HCT116 (cell line): ENCODE data around the gene OLA1. TPM values are rescaled to one million over a fixed set of nuclear protein-coding genes. Genes with fewer than 3 reads are reported as not detected.

ENCODE experiments used
- ATAC-seq: fragments of 200-7000 bp; cut with Tn5 transposase; 2 replicates; pipeline ENCODE4 v1.9.1; 2020; ENCODE audit warnings: mild to moderate bottlenecking, moderate library complexity
- BruUV-seq: library from RNA; stranded (reverse); fragments of 400-500 nt; replicated peaks from 2 replicates; lab custom pipeline; 2021; lab: Mats Ljungman, UMichigan
- CTCF ChIA-PET: fragments of 300-600 bp; sonication (Branson Sonifier 250); formaldehyde crosslinking; loops from one replicate; lab custom pipeline; 2021; ENCODE audit warnings: antibody characterized with exemption; lab: Charles Lee
- POLR2A ChIA-PET: fragments of 300-600, 350-600 bp; sonication (Branson Sonifier 250); formaldehyde crosslinking; loops from one replicate; lab custom pipeline; 2021; ENCODE audit warnings: antibody characterized with exemption; lab: Charles Lee
- RAD21 ChIA-PET, 2 experiments: fragments of 300-600 bp; sonication (Branson Sonifier 250); formaldehyde crosslinking; loops; one replicate each; lab custom pipeline; 2023; ENCODE audit warnings: low total read pairs in 2 of 2; ENCODE audit not compliant: uncharacterized antibody in 2 of 2, unreplicated experiment in 2 of 2, low non-redundant PET in 1 of 2; lab: Charles Lee
- DNase-seq: peaks from one replicate; pipeline ENCODE4 v3.0.0-alpha.2; 2010; ENCODE audit warnings: low read depth, low spot score
- H2AFZ ChIP-seq: fragments of 200-600 bp; shearing (Covaris generic), sonication (generic); 2 replicates; pipeline ENCODE4 v1.6.1; 2017; ENCODE audit warnings: low read depth, mixed run types, mixed read lengths, antibody characterized with exemption, low read length; ENCODE audit not compliant: poor library complexity, severe bottlenecking
- H3K27ac ChIP-seq: 2 replicates; pipeline ENCODE4 v1.5.1; 2012; ENCODE audit warnings: low read depth, low read length
- H3K27me3 ChIP-seq: fragments of 200-600 bp; sonication (generic); 2 replicates; pipeline ENCODE4 v1.6.1; 2016; ENCODE audit warnings: mixed run types, low read length, mixed read lengths; ENCODE audit not compliant: insufficient read depth
- H3K36me3 ChIP-seq, 2 experiments: fragments of 200-500 bp in 1 of 2; fragments of 200-600 bp in 1 of 2; sonication (Bioruptor generic) in 1 of 2; sonication (generic) in 1 of 2; 2 replicates each; pipeline versions ENCODE4 v1.5.1 to v1.6.1; 2014 to 2016; ENCODE audit warnings: low read length in 2 of 2, inconsistent platforms in 1 of 2, mixed read lengths in 1 of 2, mixed run types in 1 of 2; ENCODE audit not compliant: insufficient read depth in 2 of 2, control insufficient read depth in 1 of 2
- H3K4me1 ChIP-seq, 2 experiments: fragments of 200-600 bp in 1 of 2; sonication (generic) in 1 of 2; 2 replicates each; pipeline versions ENCODE4 v1.5.1 to v1.6.1; 2012 to 2017; ENCODE audit warnings: low read length in 2 of 2, inconsistent platforms in 1 of 2, mild to moderate bottlenecking in 1 of 2, mixed read lengths in 1 of 2, mixed run types in 1 of 2, moderate library complexity in 1 of 2; ENCODE audit not compliant: insufficient read depth in 2 of 2, control insufficient read depth in 1 of 2
- H3K4me2 ChIP-seq: fragments of 200-600 bp; sonication (generic); 2 replicates; pipeline ENCODE4 v1.6.1; 2017; ENCODE audit warnings: mixed run types, low read length, mixed read lengths
- H3K4me3 ChIP-seq, 2 experiments: fragments of 200-600 bp in 1 of 2; sonication (generic) in 1 of 2; replicated peaks in 1 of 2; 2 replicates each; pipeline ENCODE4 v1.5.1; 2011 to 2016; ENCODE audit warnings: low read length in 2 of 2, control low read depth in 1 of 2, low read depth in 1 of 2, mild to moderate bottlenecking in 1 of 2, mixed read lengths in 1 of 2, mixed run types in 1 of 2
- H3K79me2 ChIP-seq: fragments of 200-600 bp; sonication (generic); 2 replicates; pipeline ENCODE4 v1.6.1; 2017; ENCODE audit warnings: mild to moderate bottlenecking, mixed run types, low read length, moderate library complexity, mixed read lengths; ENCODE audit not compliant: insufficient read depth
- H3K9ac ChIP-seq: fragments of 200-600 bp; sonication (generic); 2 replicates; pipeline ENCODE4 v1.6.1; 2016; ENCODE audit warnings: low read length, mixed read lengths
- H3K9me2 ChIP-seq: fragments of 200-600 bp; sonication (generic), shearing (Covaris generic); 2 replicates; pipeline ENCODE4 v1.6.1; 2017; ENCODE audit warnings: mixed run types, mild to moderate bottlenecking, moderate library complexity; ENCODE audit not compliant: insufficient read depth
- H3K9me3 ChIP-seq, 2 experiments: fragments of 200-500 bp in 1 of 2; fragments of 200-600 bp in 1 of 2; sonication (Bioruptor generic) in 1 of 2; sonication (generic) in 1 of 2; 2 replicates each; pipeline ENCODE4 v1.6.1; 2014 to 2017; ENCODE audit warnings: low read length in 2 of 2, mixed read lengths in 2 of 2, inconsistent platforms in 1 of 2, low read depth in 1 of 2, mild to moderate bottlenecking in 1 of 2, mixed run types in 1 of 2, moderate library complexity in 1 of 2; ENCODE audit not compliant: control insufficient read depth in 1 of 2, insufficient read depth in 1 of 2
- H4K20me1 ChIP-seq: fragments of 200-600 bp; sonication (generic), shearing (Covaris generic); 2 replicates; pipeline ENCODE4 v1.6.1; 2017; ENCODE audit warnings: mixed run types, mild to moderate bottlenecking, moderate library complexity; ENCODE audit not compliant: insufficient read depth
- CBX3 ChIP-seq: IDR thresholded peaks from 2 replicates; pipeline ENCODE4 v1.6.1; 2012; ENCODE audit warnings: low read depth
- CEBPB ChIP-seq: IDR thresholded peaks from 2 replicates; pipeline ENCODE4 v1.6.1; 2012; ENCODE audit warnings: low read depth
- CTCF ChIP-seq, 3 experiments: fragments of 200-600 bp in 1 of 3; sonication (generic) in 1 of 3; IDR thresholded peaks in 2 of 3; conservative IDR thresholded peaks in 1 of 3; 2 replicates each; pipeline ENCODE4 v1.5.1; 2012 to 2017; ENCODE audit warnings: low read depth in 2 of 3, low read length in 2 of 3, antibody characterized with exemption in 1 of 3, borderline replicate concordance in 1 of 3, control low read depth in 1 of 3, mild to moderate bottlenecking in 1 of 3, mixed read lengths in 1 of 3, mixed run types in 1 of 3, moderate library complexity in 1 of 3; ENCODE audit not compliant: insufficient read depth in 1 of 3
- EGR1 ChIP-seq: IDR thresholded peaks from 2 replicates; pipeline ENCODE4 v1.6.1; 2012; ENCODE audit warnings: low read depth
- ELF1 ChIP-seq: IDR thresholded peaks from 2 replicates; pipeline ENCODE4 v1.6.1; 2012; ENCODE audit warnings: low read depth, borderline replicate concordance
- EZH2 ChIP-seq: fragments of 200-600 bp; sonication (generic); IDR thresholded peaks from 2 replicates; pipeline ENCODE4 v1.6.1; 2017; ENCODE audit warnings: antibody characterized with exemption, mixed run types
- EZH2phosphoT487 ChIP-seq: fragments of 200-600 bp; IDR thresholded peaks from 2 replicates; pipeline ENCODE4 v1.6.1; 2018; ENCODE audit warnings: antibody characterized with exemption, borderline replicate concordance
- FOSL1 ChIP-seq: IDR thresholded peaks from 2 replicates; pipeline ENCODE4 v1.6.1; 2012; ENCODE audit warnings: low read depth
- JUND ChIP-seq: IDR thresholded peaks from 2 replicates; pipeline ENCODE4 v1.6.1; 2012
- MAX ChIP-seq: IDR thresholded peaks from 2 replicates; pipeline ENCODE4 v1.6.1; 2012
- POLR2AphosphoS5 ChIP-seq: IDR thresholded peaks from 2 replicates; pipeline ENCODE4 v1.6.1; 2011; ENCODE audit warnings: mild to moderate bottlenecking, low read depth, low read length, moderate library complexity
- SRF ChIP-seq: IDR thresholded peaks from 2 replicates; pipeline ENCODE4 v1.6.1; 2012; ENCODE audit warnings: low read depth
- TCF7L2 ChIP-seq: IDR thresholded peaks from 2 replicates; pipeline ENCODE4 v1.7.0; 2011; ENCODE audit warnings: borderline replicate concordance, inconsistent platforms; ENCODE audit not compliant: insufficient read depth, insufficient read length; ENCODE audit errors: extremely low read depth
- YY1 ChIP-seq: IDR thresholded peaks from 2 replicates; pipeline ENCODE4 v1.6.1; 2011; ENCODE audit warnings: low read length, low read depth, moderate library complexity, mild to moderate bottlenecking; ENCODE audit not compliant: insufficient replicate concordance; ENCODE audit errors: extremely low read depth
- ZNF274 ChIP-seq: fragments of 200-500 bp; sonication (Bioruptor generic); IDR thresholded peaks from 2 replicates; pipeline ENCODE4 v1.6.1; 2014; ENCODE audit warnings: mild to moderate bottlenecking, low read depth, low read length, inconsistent platforms
- intact Hi-C: fragments of 100-400 bp; cut with micrococcal nuclease; formaldehyde crosslinking; loops from 2 replicates; pipeline ENCODE4 v1.10.0; 2022
- total RNA-seq: library from RNA; stranded (reverse); gene quantifications from one replicate; pipeline ENCODE4 v1.2.1, GENCODE V29; 2021; ENCODE audit not compliant: unreplicated experiment
- TF ChIP-seq, protein P1 (sequence below): IDR thresholded peaks from 2 replicates; pipeline ENCODE4 v1.6.1; 2011; ENCODE audit warnings: mild to moderate bottlenecking, low read length, moderate library complexity; ENCODE audit not compliant: insufficient replicate concordance; ENCODE audit errors: extremely low read depth

OLA1 gene
- total RNA-seq, 1 experiment from 2014 or later: 219 TPM

DNA sequence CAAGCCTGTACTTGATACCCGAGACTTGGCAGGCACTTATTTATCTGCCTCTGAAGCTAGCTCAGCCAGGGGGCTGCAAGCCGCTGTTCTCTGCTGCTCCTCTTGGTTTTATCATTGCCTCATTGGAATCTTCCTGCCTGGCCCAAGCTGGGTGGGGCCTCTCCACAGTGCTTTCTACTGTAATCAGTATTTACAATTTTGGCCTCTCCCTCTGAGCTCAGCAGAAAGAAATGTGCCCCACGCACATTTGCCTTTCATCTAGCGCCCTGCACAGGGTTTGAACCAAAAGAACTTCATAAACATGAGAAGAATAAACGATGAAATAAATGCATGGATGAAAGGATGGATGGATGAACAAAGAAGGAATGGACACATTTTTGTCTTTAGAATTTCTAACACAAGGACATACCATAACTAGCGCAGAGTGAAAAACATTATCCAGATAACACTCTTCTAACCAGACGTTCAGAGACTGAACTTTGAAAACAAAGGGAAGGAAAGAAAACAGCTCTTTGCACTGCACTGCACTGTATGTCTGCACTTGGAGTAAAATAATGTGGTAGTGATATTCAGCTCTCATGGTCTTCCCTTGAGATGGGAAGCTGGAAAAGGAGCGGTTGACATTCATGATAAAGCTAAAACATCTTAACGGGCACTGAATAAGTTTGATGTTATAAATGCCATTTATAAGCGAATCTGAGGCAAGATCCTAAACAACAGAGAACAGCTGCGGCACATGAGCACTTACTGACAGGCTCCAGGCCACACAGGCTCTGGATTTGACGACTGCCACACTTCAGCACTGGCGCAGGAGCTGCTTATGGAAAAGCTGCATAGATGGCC, 196.4 kb downstream of the OLA1 start (continued):
- TF ChIP-seq MAX: peak; percentile 38; the same call in 1 of the 2 replicates
- no peak for TF ChIP-seq CTCF (IDR thresholded peaks at IDR 0.05 in 2 of 3, conservative IDR thresholded peaks at IDR 0.05 in 1 of 3; ENCODE audit: borderline replicate concordance in 1 of 3, insufficient read depth in 1 of 3, low read depth in 2 of 3, low read length in 2 of 3)

DNA sequence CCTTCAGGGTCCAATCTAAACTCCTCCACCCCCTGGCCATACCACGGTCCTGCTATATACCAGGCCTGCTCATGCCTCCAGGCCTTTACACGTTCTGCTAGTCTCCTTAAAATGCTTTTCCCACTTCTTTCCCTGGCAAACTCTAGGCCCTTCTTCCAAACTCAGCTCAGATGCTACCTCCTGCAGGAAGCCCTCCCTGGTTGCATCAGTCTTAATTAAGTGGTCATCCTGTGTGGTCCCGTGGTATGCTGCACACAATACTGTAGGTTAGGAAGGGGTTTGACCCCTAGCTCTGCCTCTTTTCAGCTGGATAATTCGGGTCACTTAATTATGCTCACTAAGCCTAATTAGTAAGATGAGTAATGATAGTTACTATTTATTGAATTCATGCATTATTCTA, 197.3 kb downstream of the OLA1 start:
- Histone ChIP-seq H3K27ac (peak overlapping the region; percentile 56), H3K79me2 (no peaks in the 10 kb centered on the region), H3K9me3 (no peaks in the 10 kb centered on the region), H3K27me3 (no peaks in the 10 kb centered on the region), H3K9ac (peak overlapping the region; percentile 48), H4K20me1 (no peaks in the 10 kb centered on the region), H3K4me2 (peak overlapping the region; percentile 74), H3K36me3 (no peaks in the 10 kb centered on the region), H2AFZ (peak overlapping the region; percentile 84), H3K9me2 (no peaks in the 10 kb centered on the region), H3K4me1 (peaks cover 33 to 52% of the 10 kb centered on the region in 2 experiments), H3K4me3 (peak overlapping the region in 1 of 2 experiments; percentile 32; a peak in 2 of 4 replicates)
- TSS peak; percentile 84 for BruUV-seq
- ChIA-PET POLR2A (no interaction called here), CTCF (no interaction called here), RAD21 (interaction anchor here in 1 of 2 experiments (1.1 kb wide), 1 partner anchor 290 kb away, joined by 3 read pairs; no protein-coding TSS in a partner anchor)
- ATAC-seq (no peak; the same call in 1 of the 2 replicates), DNase-seq (no peak)
- intact Hi-C loops: loop anchor here (5.0 to 10.0 kb wide), 2 partner anchors 84 to 296 kb away; partner anchors contain the start of gene SP3
- TF ChIP-seq CEBPB (no peak), MAX (no peak), ELF1 (no peak), ZNF274 (no peak), YY1 (no peak), TCF7L2 (no peak), SRF (no peak), CBX3 (no peak), EZH2phosphoT487 (no peak), POLR2AphosphoS5 (no peak), JUND (no peak), EZH2 (no peak), CTCF (IDR thresholded peaks at IDR 0.05 in 2 of 3, conservative IDR thresholded peaks at IDR 0.05 in 1 of 3; ENCODE audit: borderline replicate concordance in 1 of 3, insufficient read depth in 1 of 3, low read depth in 2 of 3, low read length in 2 of 3) (no peak), EGR1 (no peak), FOSL1 (no peak)
- TF ChIP-seq, protein P1, sequence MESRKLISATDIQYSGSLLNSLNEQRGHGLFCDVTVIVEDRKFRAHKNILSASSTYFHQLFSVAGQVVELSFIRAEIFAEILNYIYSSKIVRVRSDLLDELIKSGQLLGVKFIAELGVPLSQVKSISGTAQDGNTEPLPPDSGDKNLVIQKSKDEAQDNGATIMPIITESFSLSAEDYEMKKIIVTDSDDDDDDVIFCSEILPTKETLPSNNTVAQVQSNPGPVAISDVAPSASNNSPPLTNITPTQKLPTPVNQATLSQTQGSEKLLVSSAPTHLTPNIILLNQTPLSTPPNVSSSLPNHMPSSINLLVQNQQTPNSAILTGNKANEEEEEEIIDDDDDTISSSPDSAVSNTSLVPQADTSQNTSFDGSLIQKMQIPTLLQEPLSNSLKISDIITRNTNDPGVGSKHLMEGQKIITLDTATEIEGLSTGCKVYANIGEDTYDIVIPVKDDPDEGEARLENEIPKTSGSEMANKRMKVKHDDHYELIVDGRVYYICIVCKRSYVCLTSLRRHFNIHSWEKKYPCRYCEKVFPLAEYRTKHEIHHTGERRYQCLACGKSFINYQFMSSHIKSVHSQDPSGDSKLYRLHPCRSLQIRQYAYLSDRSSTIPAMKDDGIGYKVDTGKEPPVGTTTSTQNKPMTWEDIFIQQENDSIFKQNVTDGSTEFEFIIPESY: no peak
